HCT116 (cell line): ENCODE data around the gene DNAJB1.

ENCODE experiments used
- EZH2 ChIP-seq: fragments of 200-600 bp; sonication (generic); IDR thresholded peaks from 2 replicates; pipeline ENCODE4 v1.6.1; 2017; ENCODE audit warnings: antibody characterized with exemption, mixed run types
- JUND ChIP-seq: IDR thresholded peaks from 2 replicates; pipeline ENCODE4 v1.6.1; 2012
- POLR2A ChIP-seq: IDR thresholded peaks from 2 replicates; pipeline ENCODE4 v1.7.0; 2011; ENCODE audit warnings: borderline replicate concordance; ENCODE audit not compliant: insufficient read depth, insufficient read length; ENCODE audit errors: extremely low read depth
- SP1 ChIP-seq: IDR thresholded peaks from 2 replicates; pipeline ENCODE4 v1.6.1; 2012; ENCODE audit warnings: low read depth
- YY1 ChIP-seq: IDR thresholded peaks from 2 replicates; pipeline ENCODE4 v1.6.1; 2011; ENCODE audit warnings: low read length, low read depth, moderate library complexity, mild to moderate bottlenecking; ENCODE audit not compliant: insufficient replicate concordance; ENCODE audit errors: extremely low read depth
- TF ChIP-seq, protein P1 (sequence below), 3 experiments: fragments of 200-600 bp in 1 of 3; sonication (generic) in 1 of 3; IDR thresholded peaks in 2 of 3; conservative IDR thresholded peaks in 1 of 3; 2 replicates each; pipeline ENCODE4 v1.5.1; 2012 to 2017; ENCODE audit warnings: low read depth in 2 of 3, low read length in 2 of 3, antibody characterized with exemption in 1 of 3, borderline replicate concordance in 1 of 3, control low read depth in 1 of 3, mild to moderate bottlenecking in 1 of 3, mixed read lengths in 1 of 3, mixed run types in 1 of 3, moderate library complexity in 1 of 3; ENCODE audit not compliant: insufficient read depth in 1 of 3
- TF ChIP-seq, protein P2 (sequence below): IDR thresholded peaks from 2 replicates; pipeline ENCODE4 v1.6.1; 2012
- TF ChIP-seq, protein P3 (sequence below): IDR thresholded peaks from 2 replicates; pipeline ENCODE4 v1.6.1; 2012

DNA sequence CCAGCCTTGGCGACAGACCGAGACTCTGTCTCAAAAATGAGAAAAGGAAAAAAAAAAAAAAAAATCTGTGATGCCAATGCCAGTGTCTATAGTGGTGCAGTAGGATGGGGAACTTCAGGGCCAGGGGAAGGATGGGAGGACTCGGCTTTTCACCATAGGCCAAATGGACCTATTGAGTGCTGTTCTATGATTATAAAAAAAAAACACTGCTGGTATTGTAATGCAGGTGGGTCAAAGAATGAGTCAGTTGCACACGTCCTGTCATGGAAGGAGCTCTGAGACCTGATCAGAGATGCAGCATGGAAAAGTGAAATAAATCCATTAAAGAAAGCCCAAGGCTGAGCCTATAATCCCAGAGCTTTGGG lies 7.0 kb downstream of the DNAJB1 start:
- no peak for TF ChIP-seq SP1
- TF ChIP-seq POLR2A: no peak
- no peak for TF ChIP-seq JUND
- no peak for TF ChIP-seq EZH2
- TF ChIP-seq, protein P1, sequence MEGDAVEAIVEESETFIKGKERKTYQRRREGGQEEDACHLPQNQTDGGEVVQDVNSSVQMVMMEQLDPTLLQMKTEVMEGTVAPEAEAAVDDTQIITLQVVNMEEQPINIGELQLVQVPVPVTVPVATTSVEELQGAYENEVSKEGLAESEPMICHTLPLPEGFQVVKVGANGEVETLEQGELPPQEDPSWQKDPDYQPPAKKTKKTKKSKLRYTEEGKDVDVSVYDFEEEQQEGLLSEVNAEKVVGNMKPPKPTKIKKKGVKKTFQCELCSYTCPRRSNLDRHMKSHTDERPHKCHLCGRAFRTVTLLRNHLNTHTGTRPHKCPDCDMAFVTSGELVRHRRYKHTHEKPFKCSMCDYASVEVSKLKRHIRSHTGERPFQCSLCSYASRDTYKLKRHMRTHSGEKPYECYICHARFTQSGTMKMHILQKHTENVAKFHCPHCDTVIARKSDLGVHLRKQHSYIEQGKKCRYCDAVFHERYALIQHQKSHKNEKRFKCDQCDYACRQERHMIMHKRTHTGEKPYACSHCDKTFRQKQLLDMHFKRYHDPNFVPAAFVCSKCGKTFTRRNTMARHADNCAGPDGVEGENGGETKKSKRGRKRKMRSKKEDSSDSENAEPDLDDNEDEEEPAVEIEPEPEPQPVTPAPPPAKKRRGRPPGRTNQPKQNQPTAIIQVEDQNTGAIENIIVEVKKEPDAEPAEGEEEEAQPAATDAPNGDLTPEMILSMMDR (IDR thresholded peaks at IDR 0.05 in 2 of 3, conservative IDR thresholded peaks at IDR 0.05 in 1 of 3; ENCODE audit: borderline replicate concordance in 1 of 3, insufficient read depth in 1 of 3, low read depth in 2 of 3, low read length in 2 of 3): no peak
- TF ChIP-seq, protein P2, sequence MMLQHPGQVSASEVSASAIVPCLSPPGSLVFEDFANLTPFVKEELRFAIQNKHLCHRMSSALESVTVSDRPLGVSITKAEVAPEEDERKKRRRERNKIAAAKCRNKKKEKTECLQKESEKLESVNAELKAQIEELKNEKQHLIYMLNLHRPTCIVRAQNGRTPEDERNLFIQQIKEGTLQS: no peak
- TF ChIP-seq, protein P3, sequence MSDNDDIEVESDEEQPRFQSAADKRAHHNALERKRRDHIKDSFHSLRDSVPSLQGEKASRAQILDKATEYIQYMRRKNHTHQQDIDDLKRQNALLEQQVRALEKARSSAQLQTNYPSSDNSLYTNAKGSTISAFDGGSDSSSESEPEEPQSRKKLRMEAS: no peak
- no peak for TF ChIP-seq YY1
